ENCODE measurements around the gene MFSD8.

DNA sequence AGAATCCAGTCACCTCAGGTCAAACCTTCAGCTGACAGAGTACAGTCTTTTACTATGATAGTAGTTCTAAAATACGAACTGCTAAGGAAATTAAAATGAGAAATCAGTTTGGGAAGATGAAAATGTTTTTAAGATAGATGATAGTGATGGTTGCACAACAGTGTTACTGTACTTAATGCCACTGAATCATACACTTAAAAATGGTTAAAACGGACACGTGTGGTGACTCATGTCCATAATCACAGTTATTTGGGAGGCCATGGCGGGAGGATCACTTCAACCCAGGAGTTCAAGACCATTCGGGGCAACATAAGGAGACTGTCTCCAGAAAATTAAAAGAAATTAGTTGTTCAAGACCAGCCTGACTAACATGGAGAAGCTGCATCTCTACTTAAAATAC is 41.6 kb upstream of the MFSD8 start:
- TF ChIP-seq, protein P1, sequence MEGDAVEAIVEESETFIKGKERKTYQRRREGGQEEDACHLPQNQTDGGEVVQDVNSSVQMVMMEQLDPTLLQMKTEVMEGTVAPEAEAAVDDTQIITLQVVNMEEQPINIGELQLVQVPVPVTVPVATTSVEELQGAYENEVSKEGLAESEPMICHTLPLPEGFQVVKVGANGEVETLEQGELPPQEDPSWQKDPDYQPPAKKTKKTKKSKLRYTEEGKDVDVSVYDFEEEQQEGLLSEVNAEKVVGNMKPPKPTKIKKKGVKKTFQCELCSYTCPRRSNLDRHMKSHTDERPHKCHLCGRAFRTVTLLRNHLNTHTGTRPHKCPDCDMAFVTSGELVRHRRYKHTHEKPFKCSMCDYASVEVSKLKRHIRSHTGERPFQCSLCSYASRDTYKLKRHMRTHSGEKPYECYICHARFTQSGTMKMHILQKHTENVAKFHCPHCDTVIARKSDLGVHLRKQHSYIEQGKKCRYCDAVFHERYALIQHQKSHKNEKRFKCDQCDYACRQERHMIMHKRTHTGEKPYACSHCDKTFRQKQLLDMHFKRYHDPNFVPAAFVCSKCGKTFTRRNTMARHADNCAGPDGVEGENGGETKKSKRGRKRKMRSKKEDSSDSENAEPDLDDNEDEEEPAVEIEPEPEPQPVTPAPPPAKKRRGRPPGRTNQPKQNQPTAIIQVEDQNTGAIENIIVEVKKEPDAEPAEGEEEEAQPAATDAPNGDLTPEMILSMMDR (IDR thresholded peaks at IDR 0.05), result no peak
- no peak for TF ChIP-seq POLR2A (IDR thresholded peaks at IDR 0.05)

Data from testis (tissue), 2 donors.